Heart left ventricle (tissue), 16 donors: Measurements from ENCODE around the gene C1orf21. TPM values are rescaled to one million over a fixed set of nuclear protein-coding genes. Genes with fewer than 3 reads are reported as not detected.

Experiments
- ATAC-seq, 4 donors: fragments of 200-7000 bp; cut with Tn5 transposase; one replicate each; pipeline ENCODE4 v1.9.1; 2020 to 2022; ENCODE audit warnings: moderate library complexity in 4 of 4, mild to moderate bottlenecking in 3 of 4, moderate number of reproducible peaks in 1 of 4
- DNase-seq, 5 donors: peaks; one replicate each; pipeline ENCODE4 v3.0.0-alpha.2; 2020
- H3K27ac ChIP-seq, 12 donors: fragments of 200-600 bp; sonication (generic) in 4 of 12; one replicate each; pipeline versions ENCODE4 v1.5.0 to v1.8.0; 2016 to 2022; ENCODE audit warnings: mild to moderate bottlenecking in 2 of 12
- H3K27me3 ChIP-seq, 9 donors: fragments of 200-600 bp; sonication (generic) in 2 of 9; one replicate each; pipeline versions ENCODE4 v1.5.1 to v1.8.0; 2016 to 2022; ENCODE audit warnings: mild to moderate bottlenecking in 3 of 9
- H3K36me3 ChIP-seq, 9 donors: fragments of 200-600 bp; sonication (generic) in 2 of 9; one replicate each; pipeline versions ENCODE4 v1.5.0 to v1.8.0; 2018 to 2022; ENCODE audit warnings: mild to moderate bottlenecking in 2 of 9
- H3K4me1 ChIP-seq, 12 donors: fragments of 200-600 bp; sonication (generic) in 4 of 12; one replicate each; pipeline versions ENCODE4 v1.5.0 to v1.8.0; 2016 to 2022; ENCODE audit warnings: mild to moderate bottlenecking in 3 of 12
- H3K4me3 ChIP-seq, 12 donors: fragments of 200-600 bp; sonication (generic) in 4 of 12; one replicate each; pipeline versions ENCODE4 v1.5.0 to v1.8.0; 2017 to 2022; ENCODE audit warnings: mild to moderate bottlenecking in 9 of 12, moderate library complexity in 4 of 12
- H3K9me3 ChIP-seq, 12 donors: fragments of 200-600 bp; sonication (generic) in 4 of 12; one replicate each; pipeline versions ENCODE4 v1.5.0 to v1.8.0; 2016 to 2022; ENCODE audit warnings: mild to moderate bottlenecking in 1 of 12
- CTCF ChIP-seq, 12 donors: fragments of 200-600 bp; sonication (generic) in 4 of 12; IDR thresholded peaks; one replicate each; pipeline versions ENCODE4 v1.5.0 to v1.8.0; 2018 to 2022; ENCODE audit warnings: antibody characterized with exemption in 12 of 12, mild to moderate bottlenecking in 5 of 12
- POLR2A ChIP-seq, 2 donors: fragments of 450-650 bp; IDR thresholded peaks; one replicate each; pipeline ENCODE4 v1.6.1; 2017; ENCODE audit warnings: antibody characterized with exemption in 2 of 2, mild to moderate bottlenecking in 2 of 2, moderate library complexity in 2 of 2
- WGBS, 4 donors: extraction: QIAGEN DNeasy Blood & Tissue Kit in 2 of 4; methylation state at CpG; one replicate each; pipeline versions ENCODE4 v1.1.5 to v1.1.7; 2013 to 2018; 5-methylcytosine and 5-hydroxymethylcytosine counted together
- intact Hi-C, 10 donors: fragments of 100-400 bp; cut with DNase I; formaldehyde crosslinking; loops; one replicate each; pipeline versions ENCODE4 v1.11.1 to v1.14.2; 2022
- polyA plus RNA-seq, 2 donors: library from polyadenylated mRNA; stranded (reverse); fragments of 200-250 nt; gene quantifications; one replicate each; pipeline ENCODE4 v1.2.3, GENCODE V29; 2013
- total RNA-seq, 9 donors: library from RNA; depleted of rRNA in 2 of 9; stranded (reverse); fragments of >200 nt in 2 of 9; fragmentation: NEBNext Ultra II Directional in 3 of 9; extraction: Animal tissue kit (Norgen Biotek cat#: 25700) in 3 of 9; gene quantifications; one replicate each; pipeline versions ENCODE4 v1.1.0 to v1.2.4, GENCODE V29; 2016 to 2023
- donor health status: ischemic (EF 13 %, LVEDD 7.1; RV severe dilation, severe dysfunction).
- donor health status: healthy with polysubstance abuse.
- donor health status: DM: no; HTN: yes; CAD: no.
- donor health status: DM: no; HTN: no; CAD: no.
- donor health status: ischemic (EF 25% LVEDD 6.9; RV normal size, moderate dysfunction).
- donor health status: ischemic (EF 25% LVEDD 5.7; RV mildly dilated, moderate dysfunction).
- donor health status: healthy.
- donor health status: DM: yes; HTN: yes; CAD: no.
- donor health status: ischemic (EF 35%, LVEDD 5.7; RV mildly dilated, moderate dysfunction).
- donor health status: nonischemic (EF 11% LVEDD 7.7; RV severe dilation, severe dysfunction).
- donor health status: DM: yes; HTN: yes; CAD: no.
- donor health status: PGD.
- donor health status: ischemic (EF 29% LVEDD 5.4; RV normal size, mild dysfunction).
- donor health status: nonischemic (EF 23%, LVEDD 6.1; RV moderate dilation, normal function).

The C1orf21 gene
- total and polyA plus RNA-seq, 11 donors: 32.0 to 81.3 (median 68.4) TPM

- WGBS, 4 donors: 47 to 68% (median 49%) methylated on average over 13 of the region's 13 CpGs
- Histone ChIP-seq H3K36me3 (no peaks in the 10 kb centered on the region), H3K4me1 (peaks cover 3 to 86% (median 59%) of the 10 kb centered on the region in 12 donors), H3K9me3 (no peaks in the 10 kb centered on the region), H3K27me3 (no peaks in the 10 kb centered on the region), H3K27ac (peak overlapping the region in 11 of 12 donors; percentile 7 to 87 (median 58)), H3K4me3 (no peak overlapping the region)
- TF ChIP-seq POLR2A (IDR thresholded peaks at IDR 0.05): no peak
- no peak for TF ChIP-seq CTCF (IDR thresholded peaks at IDR 0.05)
- ATAC-seq: peak; percentile 5 to 72 (median 48)
- peak in 3 of 5 donors; percentile 35 to 61 (median 43) for DNase-seq
- intact Hi-C loops: loop anchor here in 1 of 10 donors (10.0 kb wide), 1 partner anchor 142 kb away; no protein-coding TSS in a partner anchor
Observed at GRCh38 chr1:184626076-184627006, 239.5 kb downstream of the C1orf21 start.

- ATAC-seq (no peak), DNase-seq (no peak)
- WGBS, 4 donors: 60 to 86% (median 77%) methylated on average over 3 of the region's 3 CpGs
- Histone ChIP-seq H3K9me3 (no peaks in the 10 kb centered on the region), H3K36me3 (no peaks in the 10 kb centered on the region), H3K27me3 (no peaks in the 10 kb centered on the region), H3K4me1 (peaks cover 3 to 80% (median 55%) of the 10 kb centered on the region in 12 donors), H3K27ac (peak overlapping the region in 11 of 12 donors; percentile 7 to 87 (median 58)), H3K4me3 (no peak overlapping the region)
- intact Hi-C loops: loop anchor here in 1 of 10 donors (10.0 kb wide), 1 partner anchor 142 kb away; no protein-coding TSS in a partner anchor
- TF ChIP-seq CTCF (IDR thresholded peaks at IDR 0.05) (no peak), POLR2A (IDR thresholded peaks at IDR 0.05) (no peak)
Observed at GRCh38 chr1:184627007-184627341, 240.1 kb downstream of the C1orf21 start.

- peaks cover 3 to 78% (median 41%) of the 10 kb centered on the region in 12 donors for H3K4me1 ChIP-seq
- H3K4me3 ChIP-seq: no peak overlapping the region
- H3K27ac ChIP-seq: peak overlapping the region; percentile 55 to 79 (median 68)
- no peaks in the 10 kb centered on the region for H3K36me3 ChIP-seq
- H3K9me3 ChIP-seq: no peaks in the 10 kb centered on the region
- 89 to 90% (median 90%) methylated on average over 4 of the region's 4 CpGs for whole genome bisulfite sequencing, 4 donors
- TF ChIP-seq CTCF (IDR thresholded peaks at IDR 0.05) (no peak), POLR2A (IDR thresholded peaks at IDR 0.05) (no peak)
- ATAC-seq: no peak
- DNase-seq: no peak
- intact Hi-C loops: loop anchor here in 1 of 10 donors (10.0 kb wide), 1 partner anchor 144 kb away; no protein-coding TSS in a partner anchor
- H3K27me3 ChIP-seq: no peaks in the 10 kb centered on the region
Observed at GRCh38 chr1:184629266-184629665, 242.4 kb downstream of the C1orf21 start.

GRCh38 chr1:184630679-184631060 is 243.8 kb downstream of the C1orf21 start:
- Histone ChIP-seq H3K9me3 (no peaks in the 10 kb centered on the region), H3K4me1 (peaks cover 3 to 70% (median 35%) of the 10 kb centered on the region in 12 donors), H3K36me3 (no peaks in the 10 kb centered on the region), H3K4me3 (no peak overlapping the region), H3K27me3 (no peaks in the 10 kb centered on the region), H3K27ac (peak overlapping the region in 11 of 12 donors; percentile 55 to 81 (median 68))
- WGBS, 4 donors: 64 to 78% (median 71%) methylated on average over 5 of the region's 5 CpGs
- DNase-seq (no peak), ATAC-seq (no peak)
- TF ChIP-seq CTCF (IDR thresholded peaks at IDR 0.05) (no peak), POLR2A (IDR thresholded peaks at IDR 0.05) (no peak)
- intact Hi-C loops: no loop called here
